ENCODE measurements around the gene GPC5.
A peak's percentile ranks its signal among the peaks of the same experiment; 100 is the strongest.

Gene GPC5

DNA sequence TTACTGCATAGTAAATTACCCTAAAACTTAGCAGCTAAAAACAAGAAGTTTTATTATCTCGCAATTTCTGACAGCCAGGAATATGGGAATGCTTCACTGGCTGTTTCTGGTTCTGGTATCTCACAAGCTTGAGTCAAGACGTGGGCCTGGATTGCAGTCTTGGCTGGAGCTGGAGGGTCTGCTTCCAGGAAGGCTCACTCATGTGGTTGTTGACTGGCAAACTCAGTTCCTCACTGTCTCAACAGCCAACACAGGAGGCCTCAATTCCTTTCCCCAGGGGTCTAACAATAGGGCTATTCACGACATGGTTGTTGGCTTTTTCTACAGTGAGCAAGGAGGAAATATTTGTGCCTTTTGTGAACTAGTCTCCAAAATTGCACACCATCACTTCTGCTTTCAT is 146.3 kb downstream of the GPC5 start:
- H2BK5ac ChIP-seq (ENCODE audit: low read depth, low read length, poor library complexity) = no peak overlapping the region
- no CpG with 5 or more reads among the region's 3 CpGs for WGBS (ENCODE audit: extremely low coverage, insufficient coverage, insufficient read length)
- H4K8ac ChIP-seq (ENCODE audit: low read depth, low read length) = no peak overlapping the region
- no peak overlapping the region for H2AFZ ChIP-seq (ENCODE audit: insufficient read depth, low read length, poor library complexity)
- H3K79me1 ChIP-seq (ENCODE audit: low read length) = no peaks in the 10 kb centered on the region
- no peak overlapping the region for H3K18ac ChIP-seq (ENCODE audit: low read length)
- no peak overlapping the region for H3K9ac ChIP-seq (ENCODE audit: low read length)
- no peaks in the 10 kb centered on the region for H3K79me2 ChIP-seq (ENCODE audit: control insufficient read depth, insufficient read depth, low read length, poor library complexity)
- H3K14ac ChIP-seq (ENCODE audit: low read length) = no peak overlapping the region
- no peak overlapping the region for H3K27ac ChIP-seq (ENCODE audit: low read depth, low read length)
- H3K23ac ChIP-seq (ENCODE audit: low read length) = no peak overlapping the region
- H4K12ac ChIP-seq (ENCODE audit: low read depth, low read length) = no peak overlapping the region
- H4K91ac ChIP-seq (ENCODE audit: low read depth, low read length) = no peak overlapping the region
- H3K9me3 ChIP-seq (ENCODE audit: insufficient read depth, low read depth, low read length) = no peaks in the 10 kb centered on the region
- no peaks in the 10 kb centered on the region for H3K36me3 ChIP-seq (ENCODE audit: control insufficient read depth in 1 of 2, insufficient read depth in 2 of 2, low read length in 2 of 2)
- no peak overlapping the region for H3K4me2 ChIP-seq (ENCODE audit: low read length)
- no peak overlapping the region for H2BK12ac ChIP-seq (ENCODE audit: low read length)
- H3K4me3 ChIP-seq (ENCODE audit: low read depth, low read length) = no peak overlapping the region
- no peak overlapping the region for H2AK5ac ChIP-seq (ENCODE audit: low read length)
- H2BK120ac ChIP-seq (ENCODE audit: insufficient read depth, low read length, poor library complexity) = no peak overlapping the region
- no peaks in the 10 kb centered on the region for H3K27me3 ChIP-seq (ENCODE audit: insufficient read depth, low read length)
- H3K4me1 ChIP-seq (ENCODE audit: control insufficient read depth in 1 of 2, insufficient read depth in 2 of 2, low read length in 2 of 2) = no peaks in the 10 kb centered on the region
- DNase-seq = no peak
- no peak overlapping the region for H3K4ac ChIP-seq (ENCODE audit: low read depth, low read length)

GRCh38 chr13:91546900-91547299 is 148.5 kb downstream of the GPC5 start:
- no peak overlapping the region for H2BK5ac ChIP-seq (ENCODE audit: low read depth, low read length, poor library complexity)
- no peak for DNase-seq
- H3K27ac ChIP-seq (ENCODE audit: low read depth, low read length) = no peak overlapping the region
- H4K91ac ChIP-seq (ENCODE audit: low read depth, low read length) = no peak overlapping the region
- H3K27me3 ChIP-seq (ENCODE audit: insufficient read depth, low read length) = no peaks in the 10 kb centered on the region
- no peak overlapping the region for H2AK5ac ChIP-seq (ENCODE audit: low read length)
- no peak overlapping the region for H4K12ac ChIP-seq (ENCODE audit: low read depth, low read length)
- H3K4ac ChIP-seq (ENCODE audit: low read depth, low read length) = no peak overlapping the region
- H3K79me2 ChIP-seq (ENCODE audit: control insufficient read depth, insufficient read depth, low read length, poor library complexity) = no peaks in the 10 kb centered on the region
- no peak overlapping the region for H3K23ac ChIP-seq (ENCODE audit: low read length)
- no peak overlapping the region for H3K14ac ChIP-seq (ENCODE audit: low read length)
- H3K36me3 ChIP-seq (ENCODE audit: control insufficient read depth in 1 of 2, insufficient read depth in 2 of 2, low read length in 2 of 2) = no peaks in the 10 kb centered on the region
- no peak overlapping the region for H4K8ac ChIP-seq (ENCODE audit: low read depth, low read length)
- no peak overlapping the region for H2BK12ac ChIP-seq (ENCODE audit: low read length)
- H3K4me1 ChIP-seq (ENCODE audit: control insufficient read depth in 1 of 2, insufficient read depth in 2 of 2, low read length in 2 of 2) = no peaks in the 10 kb centered on the region
- H3K9me3 ChIP-seq (ENCODE audit: insufficient read depth, low read depth, low read length) = no peaks in the 10 kb centered on the region
- H3K4me2 ChIP-seq (ENCODE audit: low read length) = no peak overlapping the region
- H3K18ac ChIP-seq (ENCODE audit: low read length) = no peak overlapping the region
- no peak overlapping the region for H2BK120ac ChIP-seq (ENCODE audit: insufficient read depth, low read length, poor library complexity)
- no peaks in the 10 kb centered on the region for H3K79me1 ChIP-seq (ENCODE audit: low read length)
- WGBS (ENCODE audit: extremely low coverage, insufficient coverage, insufficient read length) = no CpG with 5 or more reads among the region's 2 CpGs
- H3K4me3 ChIP-seq (ENCODE audit: low read depth, low read length) = no peak overlapping the region
- no peak overlapping the region for H3K9ac ChIP-seq (ENCODE audit: low read length)
- no peak overlapping the region for H2AFZ ChIP-seq (ENCODE audit: insufficient read depth, low read length, poor library complexity)

- H3K4ac ChIP-seq (ENCODE audit: low read depth, low read length) = no peak overlapping the region
- H3K23ac ChIP-seq (ENCODE audit: low read length) = no peak overlapping the region
- no peak overlapping the region for H4K8ac ChIP-seq (ENCODE audit: low read depth, low read length)
- no peak overlapping the region for H2BK5ac ChIP-seq (ENCODE audit: low read depth, low read length, poor library complexity)
- H3K4me3 ChIP-seq (ENCODE audit: low read depth, low read length) = no peak overlapping the region
- no peak overlapping the region for H2BK120ac ChIP-seq (ENCODE audit: insufficient read depth, low read length, poor library complexity)
- H4K12ac ChIP-seq (ENCODE audit: low read depth, low read length) = no peak overlapping the region
- no peaks in the 10 kb centered on the region for H3K79me1 ChIP-seq (ENCODE audit: low read length)
- no peaks in the 10 kb centered on the region for H3K27me3 ChIP-seq (ENCODE audit: insufficient read depth, low read length)
- H3K27ac ChIP-seq (ENCODE audit: low read depth, low read length) = no peak overlapping the region
- H3K9me3 ChIP-seq (ENCODE audit: insufficient read depth, low read depth, low read length) = no peaks in the 10 kb centered on the region
- no peak overlapping the region for H2AK5ac ChIP-seq (ENCODE audit: low read length)
- no peak for DNase-seq
- H4K91ac ChIP-seq (ENCODE audit: low read depth, low read length) = no peak overlapping the region
- H2AFZ ChIP-seq (ENCODE audit: insufficient read depth, low read length, poor library complexity) = no peak overlapping the region
- H3K4me1 ChIP-seq (ENCODE audit: control insufficient read depth in 1 of 2, insufficient read depth in 2 of 2, low read length in 2 of 2) = no peaks in the 10 kb centered on the region
- no CpG with 5 or more reads among the region's 2 CpGs for WGBS (ENCODE audit: extremely low coverage, insufficient coverage, insufficient read length)
- no peak overlapping the region for H2BK12ac ChIP-seq (ENCODE audit: low read length)
- no peak overlapping the region for H3K14ac ChIP-seq (ENCODE audit: low read length)
- H3K36me3 ChIP-seq (ENCODE audit: control insufficient read depth in 1 of 2, insufficient read depth in 2 of 2, low read length in 2 of 2) = no peaks in the 10 kb centered on the region
- H3K4me2 ChIP-seq (ENCODE audit: low read length) = no peak overlapping the region
- H3K18ac ChIP-seq (ENCODE audit: low read length) = no peak overlapping the region
- no peaks in the 10 kb centered on the region for H3K79me2 ChIP-seq (ENCODE audit: control insufficient read depth, insufficient read depth, low read length, poor library complexity)
- H3K9ac ChIP-seq (ENCODE audit: low read length) = no peak overlapping the region
Observed at GRCh38 chr13:91553584-91553983, 155.2 kb downstream of the GPC5 start.

GRCh38 chr13:91554101-91554500 is 155.7 kb downstream of the GPC5 start:
- no peak overlapping the region for H3K4me2 ChIP-seq (ENCODE audit: low read length)
- no peak overlapping the region for H4K91ac ChIP-seq (ENCODE audit: low read depth, low read length)
- no peak overlapping the region for H2AK5ac ChIP-seq (ENCODE audit: low read length)
- no CpG with 5 or more reads among the region's 1 CpG for WGBS (ENCODE audit: extremely low coverage, insufficient coverage, insufficient read length)
- H3K27ac ChIP-seq (ENCODE audit: low read depth, low read length) = no peak overlapping the region
- H3K79me2 ChIP-seq (ENCODE audit: control insufficient read depth, insufficient read depth, low read length, poor library complexity) = no peaks in the 10 kb centered on the region
- H3K79me1 ChIP-seq (ENCODE audit: low read length) = no peaks in the 10 kb centered on the region
- no peak overlapping the region for H2BK12ac ChIP-seq (ENCODE audit: low read length)
- H3K4me3 ChIP-seq (ENCODE audit: low read depth, low read length) = no peak overlapping the region
- no peak overlapping the region for H3K4ac ChIP-seq (ENCODE audit: low read depth, low read length)
- no peak overlapping the region for H3K14ac ChIP-seq (ENCODE audit: low read length)
- H3K36me3 ChIP-seq (ENCODE audit: control insufficient read depth in 1 of 2, insufficient read depth in 2 of 2, low read length in 2 of 2) = no peaks in the 10 kb centered on the region
- H3K18ac ChIP-seq (ENCODE audit: low read length) = no peak overlapping the region
- H3K9ac ChIP-seq (ENCODE audit: low read length) = no peak overlapping the region
- peak overlapping the region; percentile 68 for H3K23ac ChIP-seq (ENCODE audit: low read length)
- no peaks in the 10 kb centered on the region for H3K4me1 ChIP-seq (ENCODE audit: control insufficient read depth in 1 of 2, insufficient read depth in 2 of 2, low read length in 2 of 2)
- DNase-seq = no peak
- no peak overlapping the region for H4K8ac ChIP-seq (ENCODE audit: low read depth, low read length)
- no peak overlapping the region for H2BK120ac ChIP-seq (ENCODE audit: insufficient read depth, low read length, poor library complexity)
- no peak overlapping the region for H2AFZ ChIP-seq (ENCODE audit: insufficient read depth, low read length, poor library complexity)
- no peaks in the 10 kb centered on the region for H3K27me3 ChIP-seq (ENCODE audit: insufficient read depth, low read length)
- H4K12ac ChIP-seq (ENCODE audit: low read depth, low read length) = no peak overlapping the region
- H2BK5ac ChIP-seq (ENCODE audit: low read depth, low read length, poor library complexity) = no peak overlapping the region
- no peaks in the 10 kb centered on the region for H3K9me3 ChIP-seq (ENCODE audit: insufficient read depth, low read depth, low read length)
